Amniotic stem cell (primary cell): ENCODE results near the gene NDUFB6.
"Not testable (repeated sequence)": the region's sequence is repeated elsewhere in the genome, so short reads cannot be mapped to it uniquely, and the experiment has no call there.

Experiments used
- DNase-seq: peaks from one replicate; lab custom pipeline; 2025; lab: John Stamatoyannopoulos, UW

NDUFB6 gene

GRCh38 chr9:32571969-32572899 is 725 bp downstream of the NDUFB6 start:
- peak; percentile 65 for DNase-seq

GRCh38 chr9:32570262-32570661 is 2.7 kb downstream of the NDUFB6 start:
- no peak for DNase-seq

GRCh38 chr9:32566770-32567169 is 6.2 kb downstream of the NDUFB6 start:
- no peak for DNase-seq

GRCh38 chr9:32565967-32566366 is 7.0 kb downstream of the NDUFB6 start:
- DNase-seq = no peak

- no peak for DNase-seq
Measured at GRCh38 chr9:32558408-32558934, 14.5 kb downstream of the NDUFB6 start.

- DNase-seq = no peak
Measured at GRCh38 chr9:32554591-32554990, 18.4 kb downstream of the NDUFB6 start.

GRCh38 chr9:32554107-32554506 is 18.9 kb downstream of the NDUFB6 start:
- DNase-seq = no peak

- peak; percentile 87 for DNase-seq
Measured at GRCh38 chr9:32552172-32552872, 20.6 kb downstream of the NDUFB6 start, which contains the start of the genes SMIM27 and TOPORS. Gene SMIM27, plus strand, starts transcription at chr9:32552327. Its CDS starts 108 bp downstream, at chr9:32552435. Gene TOPORS, minus strand, starts transcription at chr9:32552586. Its CDS starts 150 bp downstream, at chr9:32552436.

GRCh38 chr9:32551276-32552051 is 21.5 kb downstream of the NDUFB6 start:
- peak; percentile 13 for DNase-seq

GRCh38 chr9:32550562-32551275 is 22.2 kb downstream of the NDUFB6 start:
- peak; percentile 77 for DNase-seq

- no peak for DNase-seq
Measured at GRCh38 chr9:32550150-32550561, 22.8 kb downstream of the NDUFB6 start.

- not testable (repeated sequence) for DNase-seq
Measured at GRCh38 chr9:32548213-32548612, 24.7 kb downstream of the NDUFB6 start.

GRCh38 chr9:32545884-32546283 is 27.1 kb downstream of the NDUFB6 start:
- DNase-seq = no peak

- DNase-seq = no peak
Measured at GRCh38 chr9:32543047-32543446, 29.9 kb downstream of the NDUFB6 start.

GRCh38 chr9:32533816-32534215 is 39.1 kb downstream of the NDUFB6 start:
- DNase-seq = no peak

- no peak for DNase-seq
Measured at GRCh38 chr9:32533336-32533735, 39.6 kb downstream of the NDUFB6 start.

GRCh38 chr9:32526707-32527048 is 46.3 kb downstream of the NDUFB6 start:
- no peak for DNase-seq

GRCh38 chr9:32526041-32526706 is 46.8 kb downstream of the NDUFB6 start, which contains the start of gene RIGI:
Gene RIGI, minus strand, starts transcription at chr9:32526196. Its CDS starts 30 bp downstream, at chr9:32526166.
- DNase-seq = peak; percentile 86

- no peak for DNase-seq
Measured at GRCh38 chr9:32525709-32526030, 47.3 kb downstream of the NDUFB6 start.

GRCh38 chr9:32524892-32525708 is 47.9 kb downstream of the NDUFB6 start:
- no peak for DNase-seq
